ENCODE data around the gene DENND2A.
A peak's percentile ranks its signal among the peaks of the same experiment; 100 is the strongest.
"Not testable (repeated sequence)": the region's sequence is repeated elsewhere in the genome, so short reads cannot be mapped to it uniquely, and the experiment has no call there.

Gene DENND2A

DNA sequence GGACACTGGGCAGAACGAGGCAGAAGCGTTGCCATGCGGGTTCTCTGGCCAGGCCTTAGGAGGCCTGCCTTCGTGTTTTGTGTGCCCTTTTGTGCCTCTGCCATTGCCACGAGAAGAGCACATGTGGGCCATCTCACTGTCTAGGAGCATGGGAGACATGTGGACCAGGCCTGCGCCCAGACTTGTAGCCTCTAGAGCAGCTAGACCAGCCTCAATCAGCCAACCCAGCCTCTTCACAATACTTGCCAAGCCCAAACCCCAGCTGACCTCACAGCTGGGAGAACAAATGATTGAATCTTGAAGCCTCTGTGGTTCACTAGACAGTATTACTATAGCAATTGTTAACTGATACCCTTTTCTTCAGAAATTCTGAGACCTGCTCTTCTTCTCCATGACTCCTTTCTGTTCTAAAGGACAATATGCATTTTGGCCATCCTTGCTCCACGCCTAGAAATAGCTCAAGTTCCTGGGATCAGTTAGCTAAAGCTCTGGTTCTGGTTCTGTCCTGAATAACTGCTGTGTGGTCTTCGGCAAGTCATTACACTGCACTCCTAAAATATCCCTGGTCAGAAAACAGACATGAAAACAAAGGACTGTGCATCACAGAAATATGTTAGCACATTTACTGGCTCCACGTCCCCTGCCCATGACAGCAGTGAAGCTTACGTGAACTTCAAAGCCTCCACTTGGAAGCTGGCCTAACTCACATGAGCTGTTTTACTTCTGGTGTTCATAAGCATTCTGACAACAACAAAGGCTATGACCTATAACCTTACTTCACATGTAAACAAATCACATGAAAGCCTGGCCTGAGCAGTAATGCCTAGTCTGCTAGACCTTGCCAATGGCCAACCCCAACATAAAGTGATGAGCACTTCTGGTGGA is 89.0 kb downstream of the DENND2A start:
- no peak for DNase-seq (ENCODE audit: low read depth, low spot score)

DNA sequence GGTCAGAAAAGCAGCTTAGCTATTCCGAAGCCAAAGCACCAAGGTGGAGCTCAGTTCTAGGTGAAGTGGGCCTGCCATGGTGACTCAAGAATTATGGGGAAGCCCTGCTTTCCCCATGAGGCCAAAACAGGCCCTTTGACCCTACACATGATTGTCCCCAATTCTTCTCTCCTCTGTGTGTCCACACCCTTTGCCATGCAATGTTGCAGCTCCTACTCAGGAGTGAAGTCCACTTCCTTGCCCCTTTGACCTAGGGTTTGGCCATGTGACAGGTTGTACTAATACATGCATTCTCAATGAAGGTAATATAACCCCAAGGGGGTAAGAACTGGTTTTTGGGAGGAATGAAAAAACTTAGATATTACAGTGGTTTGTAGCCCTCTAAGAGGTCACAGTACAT is 93.7 kb downstream of the DENND2A start:
- DNase-seq (ENCODE audit: low read depth, low spot score), result no peak

DNA sequence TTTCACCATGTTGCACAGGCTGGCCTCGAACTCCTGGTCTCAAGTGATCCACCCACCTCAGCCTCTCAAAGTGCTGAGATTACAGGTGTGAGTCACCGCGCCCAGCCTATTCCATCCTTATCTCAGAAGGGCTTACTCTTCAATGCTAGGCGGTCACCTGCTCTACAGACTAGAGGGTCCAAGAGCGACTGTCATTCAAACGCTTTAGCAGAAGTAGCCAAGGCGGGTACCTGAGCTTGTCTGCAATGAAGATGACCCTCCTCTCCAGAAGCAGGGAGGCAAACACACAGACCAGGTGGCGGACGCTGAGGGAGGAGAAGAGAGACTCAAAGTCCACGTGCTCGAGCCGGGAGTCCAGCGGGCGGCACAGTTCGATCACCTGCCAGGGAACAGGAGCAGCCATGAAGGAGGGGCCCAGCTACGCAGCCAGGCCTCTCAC is 96.2 kb downstream of the DENND2A start:
- DNase-seq (ENCODE audit: low read depth, low spot score), result no peak

DNA sequence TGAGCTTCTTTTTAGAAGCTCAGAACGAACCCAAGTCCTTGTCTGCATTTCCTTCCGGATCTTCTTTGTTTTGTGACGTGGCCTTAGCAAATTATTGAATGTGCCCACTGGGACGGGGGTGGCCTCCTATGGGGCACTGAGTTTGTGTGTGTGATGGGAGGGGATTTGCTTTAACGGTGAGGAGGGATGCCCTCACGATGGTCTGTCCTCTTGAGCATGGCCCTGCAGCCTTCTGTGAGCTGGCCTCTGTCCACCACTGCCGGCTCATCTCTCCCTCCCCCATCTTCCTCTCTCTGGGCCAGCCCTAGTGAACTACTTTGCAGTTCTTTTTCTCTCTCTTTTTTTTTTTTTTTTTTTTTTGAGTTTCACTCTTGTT is 98.4 kb downstream of the DENND2A start:
- peak; percentile 36 for DNase-seq (ENCODE audit: low read depth, low spot score)

DNA sequence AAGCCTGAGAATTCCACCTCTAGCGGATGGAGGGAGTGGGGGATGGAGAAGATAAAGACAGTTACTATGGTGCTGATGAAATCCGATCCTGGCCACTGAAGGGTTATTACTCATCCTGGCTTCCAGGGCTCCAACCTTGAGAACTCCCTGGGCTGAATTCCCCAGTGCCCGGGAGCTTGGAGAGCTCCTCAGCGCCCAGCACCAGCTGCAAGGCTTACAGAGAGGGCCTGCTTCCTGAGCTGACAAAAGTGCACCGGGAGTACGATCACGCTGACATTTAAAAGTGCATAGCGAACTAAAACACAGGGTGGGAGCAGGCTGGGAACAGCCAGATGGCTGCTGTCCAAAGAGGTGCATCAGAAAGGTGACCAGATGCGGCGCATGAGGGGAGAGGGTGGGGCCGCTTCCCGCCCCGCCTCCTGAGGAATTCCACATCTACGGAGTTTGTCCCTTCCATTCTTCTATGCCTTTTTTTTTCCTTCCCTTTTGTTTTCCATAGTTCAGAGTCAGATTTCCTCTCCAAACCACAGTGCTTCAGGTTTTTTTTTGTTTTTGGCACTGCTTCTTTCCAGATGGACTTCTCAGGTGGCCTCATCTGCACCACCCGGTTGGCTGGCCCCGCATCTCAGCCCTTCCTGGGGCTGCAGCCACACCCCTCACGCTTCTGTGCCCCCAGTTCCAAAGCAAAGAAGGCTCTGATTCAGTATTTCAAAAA is 98.9 kb downstream of the DENND2A start:
- peak; percentile 91 for DNase-seq (ENCODE audit: low read depth, low spot score)

DNA sequence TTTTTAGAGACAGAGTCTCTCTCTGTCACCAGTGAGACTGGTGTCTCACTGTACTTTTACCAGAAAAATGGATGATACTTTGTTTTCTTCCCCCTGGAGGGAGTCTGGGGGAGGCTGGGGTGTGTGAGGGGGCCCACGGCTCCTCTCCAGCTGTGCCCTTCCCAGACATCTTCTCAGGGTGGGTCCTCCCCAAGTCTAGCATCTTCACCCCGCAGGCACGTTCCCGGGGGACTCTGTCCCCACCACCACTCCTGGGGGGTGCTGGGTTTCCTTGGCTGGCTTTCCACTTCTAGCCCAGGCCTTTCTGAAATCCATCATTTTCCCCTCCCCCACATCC is 99.5 kb downstream of the DENND2A start:
- no peak for DNase-seq (ENCODE audit: low read depth, low spot score)

DNA sequence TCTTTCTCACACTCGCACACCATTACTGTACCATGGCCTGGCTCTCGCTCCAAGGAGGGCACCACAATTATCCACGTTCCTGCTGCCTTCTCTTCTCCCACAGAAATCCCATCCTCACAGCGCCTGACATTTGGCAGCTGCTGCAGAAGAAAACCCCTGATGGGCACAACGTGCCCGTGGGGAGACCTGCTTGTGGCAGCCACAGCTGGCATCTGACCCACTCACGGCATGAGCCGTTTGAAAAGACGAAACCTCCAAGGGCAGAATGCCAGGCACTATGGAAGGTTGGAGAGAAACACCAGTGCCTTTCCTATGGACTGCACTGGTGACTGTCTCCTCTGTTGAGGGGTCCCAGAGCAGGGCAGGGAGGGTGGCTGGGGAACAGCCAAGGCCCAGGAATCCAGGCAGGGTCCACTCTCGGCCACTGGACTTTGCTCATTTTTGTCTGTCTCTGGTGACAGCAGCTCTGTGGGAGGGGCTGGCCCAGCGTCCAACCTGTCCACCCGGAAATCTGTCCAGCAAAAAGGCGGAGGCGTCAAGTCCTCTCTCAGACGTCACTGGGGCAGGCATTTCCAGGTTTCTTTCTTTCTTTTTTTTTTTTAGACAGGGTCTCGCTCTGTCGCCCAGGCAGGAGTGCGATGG is 100.4 kb downstream of the DENND2A start:
- DNase-seq (ENCODE audit: low read depth, low spot score), result no peak

DNA sequence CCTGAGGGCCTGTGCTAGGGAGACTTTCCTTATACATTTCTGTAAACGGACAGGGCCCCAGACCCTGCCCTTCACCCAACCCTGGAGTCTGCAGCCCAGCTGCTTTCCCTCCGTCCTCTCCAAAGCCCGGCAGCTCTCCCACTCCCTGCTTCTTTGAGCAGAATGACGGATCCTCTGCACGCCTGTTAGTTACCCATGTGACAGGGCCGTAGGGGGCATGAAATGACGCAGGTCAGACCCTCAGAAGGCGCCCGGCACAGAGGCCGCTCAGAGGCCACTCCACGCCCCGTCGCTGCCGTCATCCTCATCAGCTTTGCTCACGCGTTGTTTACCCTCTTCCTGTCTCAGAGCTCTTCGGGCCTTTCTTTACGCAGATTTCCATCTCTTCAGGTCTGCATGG is 101.2 kb downstream of the DENND2A start:
- DNase-seq (ENCODE audit: low read depth, low spot score), result no peak

DNA sequence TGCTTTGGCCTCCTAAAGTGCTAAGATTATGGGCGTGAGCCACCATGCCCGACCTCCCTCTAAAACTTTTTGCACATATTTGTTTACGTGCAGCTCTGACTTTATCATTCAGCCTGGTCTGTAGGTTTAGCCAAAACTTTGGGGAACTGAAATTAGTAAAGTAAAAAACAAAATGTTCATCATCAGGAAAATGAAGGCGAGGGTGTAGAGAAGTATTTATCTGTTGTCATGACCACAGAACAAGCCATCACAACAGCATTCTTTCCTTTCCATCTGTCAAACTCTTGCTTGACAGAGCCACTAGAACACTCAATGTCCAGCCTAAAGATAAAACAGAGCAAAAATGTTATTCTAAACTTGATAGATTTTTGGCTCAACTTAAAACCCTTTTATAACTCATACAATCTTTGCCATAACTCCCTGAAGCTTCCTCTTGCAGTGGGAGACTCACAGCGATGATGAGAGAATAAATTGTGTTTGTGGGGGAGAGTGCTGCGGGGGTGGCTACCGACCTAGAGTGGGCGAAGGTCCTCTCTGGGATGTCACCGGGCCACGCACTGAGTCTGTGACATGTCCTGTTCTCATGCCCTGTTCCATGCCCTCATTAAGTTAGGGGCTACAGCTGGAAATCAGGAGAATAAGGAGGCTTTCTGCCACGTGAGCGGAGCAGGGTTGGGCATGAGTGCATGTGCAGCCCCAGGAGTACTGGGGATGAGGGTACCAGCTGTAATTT is 102.7 kb downstream of the DENND2A start:
- DNase-seq (ENCODE audit: low read depth, low spot score), result no peak

DNA sequence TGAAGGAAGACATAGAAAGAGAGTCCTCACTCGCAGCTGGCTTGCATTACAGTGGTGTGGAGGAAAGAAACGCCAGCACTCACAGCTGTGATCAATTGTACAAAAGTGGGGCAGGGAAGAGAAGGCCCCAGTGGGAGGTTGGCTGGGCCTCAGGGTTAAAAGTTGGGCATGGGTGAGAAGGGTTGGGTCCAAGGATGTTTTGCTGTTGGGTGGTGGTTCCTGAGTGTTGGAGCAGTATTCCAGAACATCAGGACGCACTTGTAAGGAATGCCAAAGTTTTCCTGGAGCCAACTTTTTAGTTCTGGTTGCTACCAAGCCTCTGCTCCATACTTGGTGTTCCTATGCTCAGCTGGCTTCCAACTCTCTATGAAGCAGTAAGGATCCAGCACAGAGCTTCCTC is 105.9 kb downstream of the DENND2A start:
- no peak for DNase-seq (ENCODE audit: low read depth, low spot score)

DNA sequence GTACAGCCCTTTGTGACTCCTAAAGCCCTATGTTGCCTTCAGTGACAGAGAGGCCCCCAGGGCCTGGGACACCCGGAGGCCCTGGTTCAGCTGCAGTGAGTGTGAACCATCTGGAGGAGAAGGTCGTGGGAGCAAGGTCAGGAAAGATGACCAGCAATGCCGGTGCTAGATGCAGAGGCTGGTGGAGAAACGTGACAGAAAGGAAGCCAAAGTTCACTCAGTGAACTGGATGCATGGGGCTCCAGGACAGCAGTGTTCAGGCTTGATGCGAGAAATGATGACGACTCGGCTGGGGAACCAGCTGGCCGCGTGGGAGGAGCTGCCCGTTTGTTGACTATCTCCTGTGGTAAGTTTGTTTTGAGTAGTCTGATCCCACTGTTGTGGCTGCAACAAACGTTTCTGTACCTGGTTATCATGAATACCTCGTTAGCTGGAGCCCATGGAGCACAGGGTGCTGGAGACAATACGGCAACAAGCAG is 107.2 kb downstream of the DENND2A start:
- DNase-seq (ENCODE audit: low read depth, low spot score), result no peak

DNA sequence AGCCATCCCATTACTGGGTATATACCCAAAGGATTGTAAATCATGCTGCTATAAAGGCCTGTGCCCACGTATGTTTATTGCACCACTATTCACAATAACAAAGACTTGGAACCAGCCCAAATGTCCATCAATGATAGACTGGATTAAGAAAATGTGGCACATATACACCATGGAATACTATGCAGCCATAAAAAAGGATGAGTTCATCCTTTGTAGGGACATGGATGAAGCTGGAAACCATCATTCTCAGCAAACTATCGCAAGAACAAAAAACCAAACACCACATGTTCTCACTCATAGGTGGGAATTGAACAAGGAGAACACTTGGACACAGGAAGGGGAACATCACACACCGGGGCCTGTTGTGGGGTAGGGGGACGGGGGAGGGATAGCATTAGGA is 111.2 kb downstream of the DENND2A start:
- not testable (repeated sequence) for DNase-seq (ENCODE audit: low read depth, low spot score)

DNA sequence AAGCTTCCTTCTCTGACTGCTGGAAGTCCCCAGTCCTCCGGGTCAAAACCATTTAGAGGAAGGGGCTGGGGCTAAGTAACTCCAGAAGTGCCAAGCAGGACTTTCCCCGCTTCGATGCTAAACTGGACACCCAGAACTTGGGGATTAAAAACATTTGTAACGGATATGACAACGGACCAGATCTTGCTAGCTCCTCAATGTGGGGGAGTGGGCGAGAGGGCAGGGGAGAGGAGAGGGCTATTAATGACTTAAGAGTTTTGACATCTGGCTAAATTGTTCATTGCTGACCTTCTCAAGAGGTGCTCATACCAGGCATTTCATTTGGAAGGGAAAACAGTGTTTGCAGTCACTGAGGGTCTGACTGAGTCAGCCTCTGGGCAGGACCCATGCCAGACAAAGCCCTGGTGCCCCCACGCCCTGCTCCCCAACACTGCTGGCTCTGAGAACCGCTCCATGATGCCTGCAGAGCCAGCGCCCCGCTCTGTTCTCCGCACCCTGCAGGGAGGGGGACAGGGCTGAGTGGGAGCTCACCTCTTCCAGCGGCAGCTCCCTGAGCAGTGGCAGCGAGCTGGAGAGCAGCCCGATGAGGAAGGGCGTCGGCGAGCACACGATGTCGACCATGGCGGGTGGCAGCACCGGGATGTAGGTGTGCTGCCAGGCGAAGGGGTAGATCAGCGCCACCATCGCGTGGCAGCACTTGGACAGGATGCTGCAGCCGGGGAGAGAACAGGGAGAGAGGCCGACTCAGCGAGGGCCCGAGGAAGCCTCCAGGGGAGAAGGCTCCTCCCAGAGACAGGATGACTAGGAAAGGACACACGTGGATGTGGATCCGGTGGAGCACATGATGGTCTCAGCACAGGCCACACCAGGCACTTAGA is 113.6 kb downstream of the DENND2A start:
- peak; percentile 31 for DNase-seq (ENCODE audit: low read depth, low spot score)

DNA sequence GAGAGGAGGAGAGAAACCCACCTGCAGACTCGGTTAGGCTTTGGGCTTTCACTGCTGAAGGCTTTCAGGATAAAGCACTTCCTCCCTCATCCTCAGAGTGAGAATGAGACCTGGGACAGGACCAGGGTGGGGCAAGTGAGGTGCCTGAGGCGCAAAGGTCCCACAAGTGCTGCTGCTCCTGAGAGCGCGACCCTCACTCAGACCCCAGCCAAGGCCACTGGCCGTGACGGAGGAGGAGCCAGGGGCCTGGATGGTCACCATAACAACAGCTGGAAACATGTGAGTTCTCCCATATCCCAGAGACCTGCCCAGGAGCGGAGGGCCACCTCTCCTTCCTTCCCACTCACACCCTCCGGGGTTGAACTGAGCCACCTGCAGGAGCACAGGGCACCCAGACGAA is 114.4 kb downstream of the DENND2A start:
- DNase-seq (ENCODE audit: low read depth, low spot score), result no peak

DNA sequence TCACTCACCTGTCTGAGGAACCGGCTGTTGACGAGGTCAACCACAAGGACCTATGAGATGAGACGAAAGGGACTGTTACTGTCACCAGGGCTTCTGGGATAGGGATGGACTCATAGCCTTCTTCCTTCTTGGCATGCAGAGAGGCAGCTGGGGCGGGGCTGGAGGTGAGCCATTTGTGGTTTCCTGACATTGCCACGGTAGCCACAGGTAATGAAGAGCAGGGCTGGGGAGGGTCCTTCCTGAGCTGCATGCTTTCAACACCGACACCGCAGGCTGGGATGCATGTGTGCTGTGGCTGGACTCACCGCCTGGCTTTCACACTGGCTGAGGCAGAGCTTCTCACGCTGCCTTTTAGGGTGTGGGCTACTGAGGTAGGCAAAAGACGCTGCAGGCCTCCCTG is 114.9 kb downstream of the DENND2A start:
- no peak for DNase-seq (ENCODE audit: low read depth, low spot score)

DNA sequence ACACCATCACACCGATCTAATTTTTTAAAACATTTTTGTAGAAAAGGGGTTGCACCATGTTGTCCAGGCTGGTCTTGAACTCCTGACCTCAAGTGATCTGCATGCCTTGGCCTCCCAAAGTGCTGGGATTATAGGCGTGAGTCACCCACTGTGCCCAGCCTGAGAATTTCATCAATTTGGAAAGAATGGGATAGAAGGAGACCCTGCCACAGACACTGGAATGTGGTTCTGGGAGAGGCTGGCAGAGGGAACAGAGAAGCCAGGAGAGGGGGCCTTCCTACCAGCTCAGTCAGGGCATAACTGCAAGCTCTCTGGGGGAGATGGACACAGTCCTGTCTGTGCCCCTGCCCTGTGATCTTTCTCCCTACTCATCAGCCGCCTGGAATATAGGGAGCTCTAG is 119.2 kb downstream of the DENND2A start:
- peak; percentile 54 for DNase-seq (ENCODE audit: low read depth, low spot score)

DNA sequence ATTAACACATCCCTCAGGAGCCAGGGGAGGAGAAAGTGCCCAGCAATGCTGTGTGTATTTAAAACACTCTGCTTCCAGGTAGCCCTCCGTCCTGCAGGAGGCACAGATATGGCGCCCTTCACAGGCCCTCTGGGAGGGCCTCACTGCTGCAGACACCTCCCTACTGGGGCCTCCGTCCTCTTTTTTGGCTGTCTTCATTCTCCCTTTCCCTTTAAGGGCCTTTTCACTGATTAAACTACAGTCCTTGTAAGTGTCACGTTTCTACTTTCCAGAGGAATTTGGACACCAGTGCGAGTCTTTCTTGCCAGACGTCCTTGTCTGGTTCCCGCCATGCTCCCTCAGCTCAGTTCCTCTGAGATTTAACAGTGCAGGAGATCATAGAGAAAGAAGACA is 121.6 kb downstream of the DENND2A start:
- DNase-seq (ENCODE audit: low read depth, low spot score), result no peak

DNA sequence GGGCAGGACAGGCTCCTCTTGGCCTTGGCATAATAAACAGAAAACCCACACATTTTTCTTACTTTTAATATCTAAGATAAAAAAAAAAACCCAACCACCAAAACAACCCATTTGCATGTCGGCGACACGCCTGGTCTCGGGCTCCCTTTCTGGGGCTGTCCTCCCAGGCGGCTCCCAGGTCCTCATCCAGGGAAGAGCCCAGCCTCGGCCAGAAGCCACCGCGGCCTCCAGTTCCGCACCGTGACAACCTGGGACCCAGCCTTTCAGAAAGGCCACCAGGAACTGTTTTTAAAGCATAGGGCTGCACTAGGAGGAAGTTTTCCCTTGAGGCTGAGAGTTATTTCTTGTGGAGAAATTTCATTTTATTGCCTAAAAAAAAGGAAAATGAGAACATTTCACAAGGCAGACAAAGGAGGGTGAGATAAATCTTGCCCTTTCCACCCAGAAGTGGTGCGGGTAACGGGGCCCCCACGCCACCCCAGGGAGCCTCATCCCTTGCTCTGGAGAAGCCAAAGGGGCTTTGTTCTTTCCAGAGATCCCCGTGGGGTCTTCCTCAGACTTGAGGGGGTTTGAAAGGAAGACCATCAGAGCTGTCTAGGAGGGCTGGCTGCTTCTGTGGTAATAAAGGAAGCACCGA is 122.1 kb downstream of the DENND2A start:
- no peak for DNase-seq (ENCODE audit: low read depth, low spot score)

DNA sequence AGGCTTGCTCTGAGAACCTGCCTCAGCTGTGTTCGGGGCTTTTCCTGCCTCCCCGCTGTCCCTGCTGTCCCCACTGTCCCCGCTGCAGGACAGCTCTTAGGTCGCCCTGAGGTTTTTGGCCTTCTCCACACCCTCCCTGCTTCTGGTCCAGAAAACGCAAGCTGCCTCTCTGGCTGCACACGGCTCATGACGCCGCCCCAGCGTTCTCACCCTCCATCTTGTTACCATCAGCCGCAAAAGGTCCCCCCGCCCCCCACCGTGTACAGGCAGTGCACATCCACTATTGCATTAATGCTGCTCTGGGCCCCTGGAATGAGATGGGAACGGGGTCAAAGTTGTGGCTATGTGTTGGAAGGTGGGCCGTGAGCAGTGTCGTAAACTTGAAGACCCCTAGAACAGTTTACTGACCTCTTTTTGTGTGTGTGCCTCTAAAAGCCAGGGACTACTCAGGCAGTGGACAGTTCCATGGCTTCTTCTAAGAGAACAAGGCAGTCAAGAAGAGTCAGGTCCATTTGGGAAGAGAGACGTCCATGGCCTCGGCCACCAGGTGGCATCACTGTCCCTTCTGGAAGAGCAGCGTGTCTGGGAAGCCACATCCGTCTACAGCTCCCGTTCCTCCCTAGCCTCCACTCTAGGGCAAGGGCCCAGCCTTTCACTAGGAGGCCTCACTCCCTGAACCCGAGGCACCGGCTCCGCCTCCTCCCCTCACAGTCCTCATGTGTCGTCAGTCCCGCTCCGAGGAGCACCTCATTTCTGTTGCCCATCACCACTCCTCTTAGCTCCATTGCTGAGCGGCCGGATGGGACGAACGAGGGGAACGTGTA is 122.9 kb downstream of the DENND2A start:
- DNase-seq (ENCODE audit: low read depth, low spot score), result peak; percentile 93
